ENCODE measurements around the gene SUPT4H1. TPM values are rescaled to one million over a fixed set of nuclear protein-coding genes. Genes with fewer than 3 reads are reported as not detected.

Gene SUPT4H1
- total and polyA plus RNA-seq, 9 of the 15 experiments (the other 6 are each of a cell fraction or from before 2014, with no cell fraction given): 62.1 to 320 (median 117) TPM

DNA sequence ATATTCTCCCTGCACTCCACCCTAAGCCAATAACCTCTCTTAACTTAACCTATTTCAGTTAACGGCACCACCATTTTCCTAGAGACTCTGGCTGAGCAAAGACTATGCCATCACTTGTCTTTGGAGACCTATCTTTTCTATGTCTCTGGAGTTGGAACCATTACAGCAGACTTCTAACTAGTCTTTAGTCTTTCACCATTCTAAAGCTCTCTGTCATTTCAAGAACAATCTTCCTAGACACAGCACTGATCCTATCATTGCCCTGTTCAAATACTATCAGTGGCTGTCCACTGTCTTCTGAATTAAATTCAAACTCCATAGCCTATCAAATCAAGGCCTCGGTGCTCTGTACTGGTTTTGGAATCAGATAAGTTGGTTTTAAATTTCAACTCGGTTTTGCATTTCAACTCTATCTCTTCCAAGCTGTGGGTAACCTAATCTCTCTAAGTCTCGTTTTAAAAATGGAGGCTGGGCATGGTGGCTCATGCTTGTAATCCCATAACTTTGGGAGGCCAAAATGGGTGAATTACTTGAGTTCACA is 33.4 kb upstream of the SUPT4H1 start (continued):
- TF ChIP-seq YY1 (IDR thresholded peaks at IDR 0.05; ENCODE audit: borderline replicate concordance in 1 of 3, control insufficient read depth in 1 of 3, extremely low read depth in 1 of 3, insufficient read depth in 3 of 3, insufficient read length in 1 of 3, insufficient replicate concordance in 2 of 3, low read depth in 1 of 3, low read length in 2 of 3): peak in 1 of 3 experiments; percentile 25
- TF ChIP-seq EZH2 (IDR thresholded peaks at IDR 0.05; ENCODE audit: borderline replicate concordance, low read depth, low read length): no peak
- TF ChIP-seq, protein P1, sequence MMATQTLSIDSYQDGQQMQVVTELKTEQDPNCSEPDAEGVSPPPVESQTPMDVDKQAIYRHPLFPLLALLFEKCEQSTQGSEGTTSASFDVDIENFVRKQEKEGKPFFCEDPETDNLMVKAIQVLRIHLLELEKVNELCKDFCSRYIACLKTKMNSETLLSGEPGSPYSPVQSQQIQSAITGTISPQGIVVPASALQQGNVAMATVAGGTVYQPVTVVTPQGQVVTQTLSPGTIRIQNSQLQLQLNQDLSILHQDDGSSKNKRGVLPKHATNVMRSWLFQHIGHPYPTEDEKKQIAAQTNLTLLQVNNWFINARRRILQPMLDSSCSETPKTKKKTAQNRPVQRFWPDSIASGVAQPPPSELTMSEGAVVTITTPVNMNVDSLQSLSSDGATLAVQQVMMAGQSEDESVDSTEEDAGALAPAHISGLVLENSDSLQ (IDR thresholded peaks at IDR 0.05): no peak
- TF ChIP-seq ZNF512 (tag; IDR thresholded peaks at IDR 0.05): no peak
- no peak for TF ChIP-seq DMBX1 (CRISPR knock-in tag; IDR thresholded peaks at IDR 0.05; ENCODE audit: borderline replicate concordance)
- TF ChIP-seq, protein P2, sequence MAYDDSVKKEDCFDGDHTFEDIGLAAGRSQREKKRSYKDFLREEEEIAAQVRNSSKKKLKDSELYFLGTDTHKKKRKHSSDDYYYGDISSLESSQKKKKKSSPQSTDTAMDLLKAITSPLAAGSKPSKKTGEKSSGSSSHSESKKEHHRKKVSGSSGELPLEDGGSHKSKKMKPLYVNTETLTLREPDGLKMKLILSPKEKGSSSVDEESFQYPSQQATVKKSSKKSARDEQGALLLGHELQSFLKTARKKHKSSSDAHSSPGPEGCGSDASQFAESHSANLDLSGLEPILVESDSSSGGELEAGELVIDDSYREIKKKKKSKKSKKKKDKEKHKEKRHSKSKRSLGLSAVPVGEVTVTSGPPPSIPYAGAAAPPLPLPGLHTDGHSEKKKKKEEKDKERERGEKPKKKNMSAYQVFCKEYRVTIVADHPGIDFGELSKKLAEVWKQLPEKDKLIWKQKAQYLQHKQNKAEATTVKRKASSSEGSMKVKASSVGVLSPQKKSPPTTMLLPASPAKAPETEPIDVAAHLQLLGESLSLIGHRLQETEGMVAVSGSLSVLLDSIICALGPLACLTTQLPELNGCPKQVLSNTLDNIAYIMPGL (CRISPR knock-in tag; IDR thresholded peaks at IDR 0.05): no peak
- peak; percentile 38; the same call in 1 of the 2 replicates for TF ChIP-seq CC2D1A (IDR thresholded peaks at IDR 0.05)
- no peak for TF ChIP-seq CTCFL (IDR thresholded peaks at IDR 0.05; ENCODE audit: borderline replicate concordance, insufficient read depth, low read depth, low read length, poor library complexity, severe bottlenecking)
- TF ChIP-seq RNF2 (IDR thresholded peaks at IDR 0.05): no peak
- TF ChIP-seq ZNF347 (CRISPR knock-in tag; IDR thresholded peaks at IDR 0.05; ENCODE audit: low read depth): no peak
- TF ChIP-seq NBN (IDR thresholded peaks at IDR 0.05; ENCODE audit: low read depth): no peak
